Neural cell (in vitro differentiated cells): ENCODE results near the gene S1PR3. TPM values are rescaled to one million over a fixed set of nuclear protein-coding genes. Genes with fewer than 3 reads are reported as not detected.

Source experiments
- H2AFZ ChIP-seq: fragments of 200-600, 300-800 bp; sonication (generic), shearing (Covaris generic); 2 replicates; pipeline ENCODE4 v1.6.0; 2014; ENCODE audit warnings: low read depth, mild to moderate bottlenecking, antibody characterized with exemption, low read length, moderate library complexity
- H3F3A ChIP-seq: fragments of 200-600 bp; shearing (Covaris generic); 2 replicates; pipeline ENCODE4 v1.6.1; 2016; ENCODE audit warnings: mild to moderate bottlenecking, moderate library complexity, mixed read lengths, antibody characterized with exemption, low read length; ENCODE audit not compliant: insufficient read depth, poor library complexity, severe bottlenecking
- H3K27ac ChIP-seq: fragments of 200-600, 300-800 bp; sonication (generic), shearing (Covaris generic); 2 replicates; pipeline ENCODE4 v1.5.1; 2014; ENCODE audit warnings: mild to moderate bottlenecking, low read length, moderate library complexity
- H3K27me3 ChIP-seq: fragments of 300-800, 200-600 bp; sonication (generic), shearing (Covaris generic); 2 replicates; pipeline ENCODE4 v1.6.0; 2014; ENCODE audit warnings: mild to moderate bottlenecking, low read depth, low read length, moderate library complexity; ENCODE audit not compliant: insufficient read depth
- H3K36me3 ChIP-seq: fragments of 300-800, 200-600 bp; sonication (generic), shearing (Covaris generic); 2 replicates; pipeline ENCODE4 v1.5.1; 2014; ENCODE audit warnings: mild to moderate bottlenecking, antibody characterized with exemption, low read length, moderate library complexity; ENCODE audit not compliant: insufficient read depth
- H3K4me2 ChIP-seq: fragments of 300-800, 200-600 bp; sonication (generic), shearing (Covaris generic); 2 replicates; pipeline ENCODE4 v1.6.0; 2014; ENCODE audit warnings: mild to moderate bottlenecking, low read length
- H3K4me3 ChIP-seq: fragments of 300-800, 200-600 bp; sonication (generic), shearing (Covaris generic); 2 replicates; pipeline ENCODE4 v1.5.1; 2014; ENCODE audit warnings: mild to moderate bottlenecking, low read length, moderate library complexity
- H3K79me2 ChIP-seq: fragments of 200-600 bp; shearing (Covaris generic); replicated peaks from 2 replicates; pipeline ENCODE4 v1.6.0; 2014; ENCODE audit warnings: mild to moderate bottlenecking, low read length, moderate library complexity; ENCODE audit not compliant: insufficient read depth
- H3K9ac ChIP-seq: fragments of 300-800, 200-600 bp; sonication (generic), shearing (Covaris generic); 2 replicates; pipeline ENCODE4 v1.6.1; 2016; ENCODE audit warnings: mild to moderate bottlenecking, low read length, mixed read lengths
- H3K9me2 ChIP-seq: fragments of 200-600 bp; shearing (Covaris generic); 2 replicates; pipeline ENCODE4 v1.6.1; 2016; ENCODE audit warnings: mild to moderate bottlenecking, low read length, mixed read lengths; ENCODE audit not compliant: insufficient read depth
- H3K9me3 ChIP-seq: fragments of 200-600, 300-800 bp; sonication (generic), shearing (Covaris generic); 2 replicates; pipeline ENCODE4 v1.6.1; 2016; ENCODE audit warnings: mild to moderate bottlenecking, mixed run types, low read length, moderate library complexity, mixed read lengths
- H4K20me1 ChIP-seq: fragments of 200-600 bp; shearing (Covaris generic); 2 replicates; pipeline ENCODE4 v1.6.1; 2016; ENCODE audit warnings: mild to moderate bottlenecking, mixed run types; ENCODE audit not compliant: insufficient read depth
- CTCF ChIP-seq: fragments of 450-650 bp; IDR thresholded peaks from 2 replicates; pipeline ENCODE4 v1.5.1; 2014; ENCODE audit warnings: antibody characterized with exemption, mild to moderate bottlenecking, moderate library complexity; ENCODE audit not compliant: poor library complexity, severe bottlenecking
- EP300 ChIP-seq: fragments of 450-650 bp; conservative IDR thresholded peaks from 2 replicates; pipeline ENCODE4 v1.6.1; 2014; ENCODE audit warnings: antibody characterized with exemption, mild to moderate bottlenecking, moderate library complexity; ENCODE audit not compliant: poor library complexity, severe bottlenecking
- EZH2 ChIP-seq: fragments of 200-600, 300-800 bp; shearing (Covaris generic), sonication (generic); IDR thresholded peaks from 2 replicates; pipeline ENCODE4 v1.6.1; 2014; ENCODE audit warnings: antibody characterized with exemption, low read length, borderline replicate concordance, mild to moderate bottlenecking; ENCODE audit not compliant: insufficient read depth, poor library complexity, severe bottlenecking
- MXI1 ChIP-seq: fragments of 450-650 bp; conservative IDR thresholded peaks from 2 replicates; pipeline ENCODE4 v1.6.1; 2014; ENCODE audit warnings: antibody characterized with exemption, mild to moderate bottlenecking; ENCODE audit not compliant: poor library complexity, severe bottlenecking
- POLR2AphosphoS5 ChIP-seq: IDR thresholded peaks from 2 replicates; pipeline ENCODE4 v1.6.1; 2012
- RAD21 ChIP-seq: fragments of 450-650 bp; conservative IDR thresholded peaks from 2 replicates; pipeline ENCODE4 v1.6.1; 2014; ENCODE audit warnings: antibody characterized with exemption, mild to moderate bottlenecking, moderate library complexity
- REST ChIP-seq: IDR thresholded peaks from 2 replicates; pipeline ENCODE4 v1.6.1; 2012; ENCODE audit warnings: borderline replicate concordance
- SMC3 ChIP-seq: fragments of 450-650 bp; conservative IDR thresholded peaks from 2 replicates; pipeline ENCODE4 v1.6.1; 2014; ENCODE audit warnings: antibody characterized with exemption, mild to moderate bottlenecking, moderate library complexity; ENCODE audit not compliant: poor library complexity
- TAF1 ChIP-seq: IDR thresholded peaks from 2 replicates; pipeline ENCODE4 v1.6.1; 2012; ENCODE audit warnings: low read depth
- polyA plus RNA-seq: library from polyadenylated mRNA; depleted of rRNA; stranded (reverse); fragments of >200 nt; gene quantifications from 2 replicates; pipeline ENCODE4 v1.2.3, GENCODE V29; 2014

S1PR3 gene
- polyA plus RNA-seq, 1 donor from 2014 or later = 0.12 TPM

- no peak for TF ChIP-seq POLR2AphosphoS5
These were observed 37.8 kb upstream of the S1PR3 start (continued) for GRCh38 chr9:88953381-88954029.

- Histone ChIP-seq H3K79me2 (no peaks in the 10 kb centered on the region), H4K20me1 (no peaks in the 10 kb centered on the region), H3K27me3 (no peaks in the 10 kb centered on the region), H3K9me2 (no peaks in the 10 kb centered on the region), H3K36me3 (no peaks in the 10 kb centered on the region), H3K9ac (no peak overlapping the region), H3K4me2 (no peak overlapping the region), H3K9me3 (no peaks in the 10 kb centered on the region), H3K27ac (no peak overlapping the region), H3K4me3 (no peak overlapping the region), H3F3A (no peaks in the 10 kb centered on the region), H2AFZ (no peak overlapping the region)
- TF ChIP-seq SMC3 = no peak
- TF ChIP-seq TAF1 = no peak
- no peak for TF ChIP-seq EP300
- TF ChIP-seq REST = no peak
- no peak for TF ChIP-seq CTCF
- no peak for TF ChIP-seq POLR2AphosphoS5
- TF ChIP-seq MXI1 = no peak
- no peak for TF ChIP-seq EZH2
- TF ChIP-seq RAD21 = no peak
These were observed 37.2 kb upstream of the S1PR3 start for GRCh38 chr9:88954066-88954465.

- no peak overlapping the region for H3K4me3 ChIP-seq
- H3K9me2 ChIP-seq = no peaks in the 10 kb centered on the region
- H3K4me2 ChIP-seq = no peak overlapping the region
- TF ChIP-seq EP300 = no peak
- TF ChIP-seq REST = no peak
- no peak for TF ChIP-seq TAF1
- TF ChIP-seq POLR2AphosphoS5 = no peak
- no peak for TF ChIP-seq RAD21
- TF ChIP-seq SMC3 = no peak
- no peak for TF ChIP-seq MXI1
- no peak for TF ChIP-seq EZH2
- TF ChIP-seq CTCF = no peak
- no peaks in the 10 kb centered on the region for H3K79me2 ChIP-seq
- H4K20me1 ChIP-seq = no peaks in the 10 kb centered on the region
- no peaks in the 10 kb centered on the region for H3K36me3 ChIP-seq
- no peak overlapping the region for H3K9ac ChIP-seq
- no peak overlapping the region for H2AFZ ChIP-seq
- no peak overlapping the region for H3K27ac ChIP-seq
- no peaks in the 10 kb centered on the region for H3K27me3 ChIP-seq
- H3K9me3 ChIP-seq = no peaks in the 10 kb centered on the region
- H3F3A ChIP-seq = no peaks in the 10 kb centered on the region
These were observed 33.7 kb upstream of the S1PR3 start for GRCh38 chr9:88957526-88957925.
